GM21367 (cell line): ENCODE results near the gene HIVEP3.

ENCODE experiments used
- ATAC-seq: cut with Tn5 transposase; IDR thresholded peaks from one replicate; pipeline ENCODE4 v1.9.1; 2021; ENCODE audit not compliant: unreplicated experiment

Gene HIVEP3

DNA sequence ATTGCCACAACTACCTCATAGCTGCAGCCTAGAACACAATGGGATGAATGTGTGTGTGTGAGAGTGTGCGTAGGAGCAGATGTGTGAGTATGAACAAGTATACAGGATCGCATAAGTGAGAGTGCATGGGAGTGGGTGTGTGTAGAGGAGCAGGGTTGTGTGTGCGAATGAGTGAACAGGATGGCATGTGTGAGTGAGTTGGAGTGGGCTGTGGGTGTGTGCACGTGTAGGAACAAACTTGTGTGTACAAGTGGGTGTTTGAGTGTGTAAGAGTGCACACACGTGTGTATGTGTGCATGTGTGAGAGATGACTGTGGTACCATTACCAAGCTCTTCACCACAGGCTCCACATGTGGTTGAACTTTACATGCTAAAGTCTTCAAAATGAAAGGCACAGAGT lies 258.8 kb downstream of the HIVEP3 start:
- ATAC-seq, result no peak

DNA sequence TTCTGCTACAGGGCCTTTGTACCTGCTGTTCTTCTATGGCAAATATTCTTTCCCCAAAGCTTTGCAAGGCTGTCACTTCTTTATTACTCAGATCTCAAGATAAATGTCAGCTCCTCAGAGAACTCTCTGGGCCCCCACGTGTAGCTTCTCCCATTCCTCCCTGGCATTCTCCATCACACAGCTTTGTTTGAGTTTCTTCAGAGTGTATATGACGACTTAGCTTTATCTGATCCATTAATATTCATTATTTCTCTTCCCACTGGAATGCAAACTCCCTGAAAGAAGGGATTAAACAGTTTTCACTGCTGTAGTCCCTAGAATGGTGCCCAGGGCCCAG lies 259.6 kb downstream of the HIVEP3 start:
- ATAC-seq, result no peak

- ATAC-seq, result no peak
These were observed 260.1 kb downstream of the HIVEP3 start for GRCh38 chr1:41658431-41659158.

DNA sequence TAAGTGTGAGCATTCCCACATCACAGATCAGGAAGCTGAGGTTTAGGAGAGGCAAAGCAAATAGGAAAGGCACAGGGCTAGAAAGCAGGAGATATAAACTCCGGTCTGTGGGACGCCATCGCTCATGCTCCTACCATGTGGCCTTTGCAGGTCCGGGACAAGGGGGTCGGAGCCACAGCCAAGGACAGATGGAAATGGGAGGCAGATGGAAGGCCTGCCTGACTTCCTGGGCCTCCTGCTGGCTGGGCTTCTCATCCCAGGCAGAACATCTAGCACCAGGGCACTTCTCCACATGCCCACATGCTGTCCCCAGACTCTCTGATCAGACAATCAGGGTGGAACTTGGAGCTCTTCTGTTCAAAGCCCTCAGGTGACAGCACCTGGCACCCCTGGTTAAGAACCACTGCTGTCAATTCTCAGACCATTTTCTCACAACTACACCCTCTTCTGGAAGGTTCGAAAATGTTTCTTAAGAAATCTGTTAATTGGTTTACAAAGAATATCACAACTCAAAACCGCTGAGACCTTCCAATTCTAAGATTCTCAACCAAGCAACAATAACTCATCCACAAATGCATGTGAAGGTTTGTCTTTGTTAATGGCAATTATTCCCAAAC lies 260.9 kb downstream of the HIVEP3 start:
- no peak for ATAC-seq

DNA sequence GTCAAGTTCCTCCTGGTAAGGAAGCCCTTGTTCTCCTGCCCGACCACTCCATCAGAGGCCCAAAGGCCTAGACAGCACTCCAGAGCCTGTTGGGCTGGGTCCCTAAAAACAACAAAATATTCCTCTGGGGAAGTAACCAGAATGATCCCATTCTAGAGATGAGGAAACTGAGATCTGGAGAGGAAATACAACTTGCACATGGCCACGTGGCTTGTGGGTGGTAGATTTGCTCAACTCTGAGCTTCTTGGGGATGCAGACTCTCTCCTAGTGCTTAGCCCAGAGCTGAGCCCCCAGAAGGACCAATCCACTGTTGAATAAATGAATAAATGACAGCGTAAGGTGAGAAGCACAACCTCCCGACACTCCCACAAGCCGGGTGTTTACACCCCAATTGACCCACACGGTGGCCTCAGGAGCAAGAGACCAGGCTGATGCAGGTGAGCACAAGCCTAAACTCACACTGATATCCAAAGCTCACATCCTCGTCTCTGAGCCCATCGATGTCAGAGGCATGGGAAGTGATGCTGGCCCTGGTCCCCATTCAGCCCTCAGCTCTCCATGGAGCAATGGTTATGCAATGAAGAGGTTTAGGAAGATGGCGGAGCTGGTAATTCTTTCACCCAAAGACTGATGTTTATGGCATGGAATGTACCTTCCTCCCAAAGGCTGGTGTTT lies 261.8 kb downstream of the HIVEP3 start:
- ATAC-seq, result no peak

GRCh38 chr1:41656068-41656467 lies 262.7 kb downstream of the HIVEP3 start:
- ATAC-seq, result no peak

GRCh38 chr1:41655632-41656031 lies 263.1 kb downstream of the HIVEP3 start:
- ATAC-seq, result no peak

DNA sequence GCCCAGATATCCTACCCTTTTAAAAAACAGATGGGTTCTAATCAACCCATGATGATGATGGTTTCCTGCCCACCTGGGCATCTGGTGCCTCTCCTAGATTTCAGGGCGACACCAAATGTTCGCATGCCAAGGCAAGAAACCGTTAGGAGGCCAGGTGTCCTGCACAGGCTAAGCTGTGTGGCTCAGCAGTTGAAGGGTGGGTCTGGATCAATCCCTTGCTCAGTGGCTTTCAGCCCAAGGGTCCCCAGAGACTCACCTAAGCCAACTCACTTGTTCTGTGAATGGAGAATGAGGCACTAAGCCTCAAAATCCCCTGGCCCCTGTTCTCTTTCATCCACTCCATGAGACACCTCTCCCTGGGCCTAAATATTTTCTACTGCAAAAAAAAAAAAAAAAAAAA lies 265.1 kb downstream of the HIVEP3 start:
- ATAC-seq, result no peak

DNA sequence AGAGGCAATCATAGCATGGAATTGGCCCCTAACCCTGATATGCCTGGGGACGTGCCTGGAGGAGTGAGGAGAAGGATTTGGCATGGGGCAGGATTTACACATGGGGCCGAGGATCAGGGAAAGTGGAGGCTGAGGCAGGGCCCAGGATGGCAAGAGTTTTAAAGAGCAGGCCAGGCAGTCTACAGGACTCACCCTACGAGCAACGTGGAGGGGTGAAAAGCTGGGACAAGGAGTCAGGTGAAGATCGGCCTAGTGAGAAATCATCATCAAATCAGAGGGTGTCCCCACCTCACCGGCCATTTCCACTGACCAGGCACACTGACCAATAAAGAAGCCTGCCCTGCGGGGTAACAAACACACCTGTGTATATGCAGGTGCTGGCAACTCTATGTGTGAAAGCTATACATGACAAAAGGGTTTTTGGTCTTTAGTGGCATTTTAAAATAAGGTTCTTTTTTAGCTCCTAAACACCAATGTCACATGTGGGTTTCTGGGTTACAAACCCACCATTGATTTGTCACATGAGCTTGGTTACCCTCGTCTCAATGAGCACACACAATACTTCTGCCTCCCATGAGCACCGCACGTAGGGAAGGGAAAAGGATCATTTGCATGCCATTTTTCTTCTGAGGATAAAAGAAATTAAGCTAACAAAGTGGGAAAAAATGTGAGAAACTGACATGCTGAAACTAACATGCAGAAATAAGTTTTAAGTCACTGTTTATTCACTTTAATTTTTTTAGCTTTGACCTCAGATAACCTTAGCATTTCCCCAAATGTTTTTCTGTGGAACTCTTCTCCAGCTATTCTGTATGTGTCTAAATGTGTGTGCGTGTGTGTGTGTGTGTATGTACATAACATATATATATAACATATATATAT lies 266.1 kb downstream of the HIVEP3 start:
- ATAC-seq, result no peak

- ATAC-seq, result no peak
These were observed 268.5 kb downstream of the HIVEP3 start for GRCh38 chr1:41650028-41650880.

DNA sequence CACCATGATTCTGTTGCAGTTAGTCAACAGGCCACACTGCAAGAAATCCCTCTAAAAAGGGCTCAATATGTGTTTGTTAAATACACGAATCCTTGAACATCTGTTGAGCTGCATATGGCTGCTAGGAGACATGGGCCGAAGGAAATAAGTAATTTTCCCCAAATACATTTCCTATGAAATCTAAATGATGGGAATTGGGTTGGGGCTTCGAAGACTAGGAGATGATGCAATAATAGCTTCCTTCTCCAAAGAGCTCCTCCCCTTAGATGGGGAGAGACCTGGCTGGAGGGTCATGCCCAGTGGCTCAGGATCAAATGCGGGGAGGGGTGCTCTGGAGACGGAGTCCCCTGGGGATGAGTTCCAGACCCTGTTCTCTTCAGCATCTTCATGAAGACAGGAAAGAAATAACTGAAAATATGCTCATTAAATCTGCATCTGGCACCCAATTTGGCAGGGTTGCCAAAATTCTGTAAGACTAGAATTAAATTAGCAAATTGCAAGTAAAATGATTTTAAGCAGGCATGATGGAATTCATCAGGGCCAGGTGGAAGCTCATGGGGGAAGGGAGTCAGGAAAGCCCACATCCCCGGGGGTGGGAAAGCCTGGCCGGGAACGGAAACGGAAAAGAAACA lies 269.2 kb downstream of the HIVEP3 start:
- no peak for ATAC-seq

GRCh38 chr1:41648844-41649243 lies 269.9 kb downstream of the HIVEP3 start:
- ATAC-seq, result no peak

GRCh38 chr1:41648230-41648629 lies 270.5 kb downstream of the HIVEP3 start:
- ATAC-seq, result no peak

DNA sequence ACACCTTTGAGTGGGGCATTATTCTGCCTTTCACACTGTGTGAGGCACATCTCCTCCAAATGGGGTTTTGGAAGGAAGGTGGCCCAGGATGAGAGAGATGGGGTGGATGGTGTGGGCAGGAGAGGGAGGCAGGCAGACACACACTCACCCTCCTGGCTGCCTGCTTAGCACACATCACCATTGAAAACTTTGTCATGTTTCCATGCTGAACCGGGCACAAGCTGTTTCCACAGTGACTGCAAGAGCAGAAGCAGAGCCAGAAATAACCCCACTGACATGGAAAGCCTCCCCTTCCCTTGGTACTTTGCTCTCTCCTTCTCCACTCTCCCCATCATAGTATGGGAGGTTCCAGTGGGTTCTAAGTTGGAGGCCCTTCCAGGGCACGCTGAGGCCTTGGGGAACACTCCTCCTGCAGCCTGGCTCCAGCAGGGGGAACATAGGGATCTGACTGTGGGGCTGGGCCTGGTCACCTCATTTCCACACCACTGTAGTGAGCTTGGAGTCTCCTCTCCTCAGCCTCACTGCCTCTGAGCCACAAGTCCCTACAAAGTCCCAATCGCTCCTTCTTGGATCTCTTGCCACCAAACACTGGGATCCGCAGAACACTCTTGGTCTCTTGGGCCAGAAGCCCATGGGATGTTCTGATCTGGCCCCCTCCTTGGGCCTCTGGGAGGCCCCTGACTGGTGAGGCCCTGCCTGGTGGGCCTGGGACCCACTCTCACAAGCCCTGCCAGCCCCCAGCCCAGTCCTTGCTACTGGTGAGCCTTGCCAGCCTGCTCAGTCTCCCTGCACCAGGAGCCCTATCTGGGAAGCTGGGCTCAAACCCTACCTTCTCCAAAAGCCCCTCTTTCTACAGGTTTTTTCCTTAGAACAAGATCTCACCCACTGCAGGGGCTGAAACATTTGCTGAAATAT lies 271.2 kb downstream of the HIVEP3 start:
- no peak for ATAC-seq

DNA sequence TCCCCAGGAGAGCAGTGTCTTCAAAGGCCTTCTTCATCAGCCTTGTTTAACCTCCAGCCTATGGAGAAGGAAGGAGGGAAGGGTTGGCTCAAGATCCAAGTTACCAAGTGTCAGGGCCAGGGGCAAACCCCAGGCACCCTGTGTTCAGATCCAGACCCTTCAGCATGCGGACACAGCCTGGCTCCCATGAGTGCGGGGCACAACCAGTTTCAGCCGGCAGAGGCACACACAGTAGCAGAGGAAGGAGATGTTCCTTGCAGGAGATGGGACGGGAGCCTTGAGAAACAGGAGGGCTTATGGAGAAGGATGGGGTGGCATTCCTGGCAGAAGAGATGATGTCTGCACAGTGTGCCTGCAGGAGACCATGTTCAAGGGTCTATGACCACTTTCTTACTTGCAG lies 272.5 kb downstream of the HIVEP3 start:
- no peak for ATAC-seq

DNA sequence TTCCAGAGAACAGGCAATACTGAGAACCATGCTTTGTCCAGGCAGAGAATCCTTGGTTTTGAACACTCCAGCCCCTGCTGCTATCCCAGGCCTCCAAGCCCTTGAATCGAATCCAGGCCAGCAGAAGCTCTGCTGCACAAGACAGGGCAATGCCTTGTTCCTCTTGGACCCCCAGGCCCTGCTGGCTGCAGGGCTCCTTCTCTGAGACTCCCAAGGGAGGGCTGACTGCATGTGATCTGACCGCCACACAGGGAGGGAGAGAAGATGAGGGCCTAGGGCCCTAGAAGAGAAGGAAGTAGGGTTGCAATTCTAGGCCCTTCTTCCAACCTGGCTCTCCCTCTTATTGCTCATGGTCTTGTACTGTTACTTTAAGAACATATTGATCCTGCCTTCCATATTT lies 273.7 kb downstream of the HIVEP3 start:
- ATAC-seq, result no peak

- no peak for ATAC-seq
These were observed 275.6 kb downstream of the HIVEP3 start for GRCh38 chr1:41642922-41643821.

- no peak for ATAC-seq
These were observed 276.7 kb downstream of the HIVEP3 start for GRCh38 chr1:41641941-41642527.
